Hindlimb muscle (tissue), 1 donor: ENCODE results near the gene SCYGR3. TPM values are rescaled to one million over a fixed set of nuclear protein-coding genes. Genes with fewer than 3 reads are reported as not detected.

Experiments used
- DNase-seq: peaks from one replicate; pipeline ENCODE4 v3.0.0-alpha.2; 2013
- polyA plus RNA-seq: library from polyadenylated mRNA; unstranded; fragments of 120-200 nt; gene quantifications from one replicate; pipeline ENCODE4 v1.2.1, GENCODE V29; 2013; ENCODE audit not compliant: insufficient read length

Gene SCYGR3
- not detected for polyA plus RNA-seq

- no peak for DNase-seq
These were observed at the start of gene SCYGR3 for GRCh38 chr2:227614740-227615139. TSS of gene SCYGR3 (minus strand) at chr2:227614840. CDS start at chr2:227614840, 0 bp downstream.

- no peak for DNase-seq
These were observed 47.2 kb upstream of the SCYGR3 start for GRCh38 chr2:227661827-227662226.

GRCh38 chr2:227661025-227661649 is 46.5 kb upstream of the SCYGR3 start:
- no peak for DNase-seq

GRCh38 chr2:227657199-227657845 is 42.7 kb upstream of the SCYGR3 start:
- no peak for DNase-seq

- no peak for DNase-seq
These were observed 40.8 kb upstream of the SCYGR3 start for GRCh38 chr2:227655454-227655853.

- no peak for DNase-seq
These were observed 39.8 kb upstream of the SCYGR3 start for GRCh38 chr2:227654426-227654825.

GRCh38 chr2:227653419-227653818 is 38.8 kb upstream of the SCYGR3 start:
- DNase-seq = no peak

- no peak for DNase-seq
These were observed 29.4 kb upstream of the SCYGR3 start for GRCh38 chr2:227643990-227644551.

- DNase-seq = no peak
These were observed 28.0 kb upstream of the SCYGR3 start for GRCh38 chr2:227642656-227643055.

- DNase-seq = no peak
These were observed 19.6 kb upstream of the SCYGR3 start for GRCh38 chr2:227634201-227634600.

GRCh38 chr2:227632827-227633226 is 18.2 kb upstream of the SCYGR3 start:
- no peak for DNase-seq

- DNase-seq = no peak
These were observed 15.7 kb upstream of the SCYGR3 start for GRCh38 chr2:227630322-227630721.

GRCh38 chr2:227629435-227629834 is 14.8 kb upstream of the SCYGR3 start:
- DNase-seq = no peak

GRCh38 chr2:227627769-227628168 is 13.1 kb upstream of the SCYGR3 start:
- no peak for DNase-seq

- no peak for DNase-seq
These were observed 12.0 kb upstream of the SCYGR3 start for GRCh38 chr2:227626580-227627151.

- DNase-seq = no peak
These were observed 10.8 kb upstream of the SCYGR3 start for GRCh38 chr2:227625420-227625819.

GRCh38 chr2:227623226-227623625 is 8.6 kb upstream of the SCYGR3 start:
- no peak for DNase-seq

GRCh38 chr2:227617316-227618230 is 2.9 kb upstream of the SCYGR3 start, which contains the start of gene SCYGR4:
TSS of gene SCYGR4 (plus strand) at chr2:227617498. CDS start at chr2:227617498, 0 bp downstream.
- peak; percentile 52 for DNase-seq

- DNase-seq = no peak
These were observed 2.0 kb upstream of the SCYGR3 start for GRCh38 chr2:227616631-227617030.

- no peak for DNase-seq
These were observed 1.3 kb upstream of the SCYGR3 start for GRCh38 chr2:227615906-227616305.

GRCh38 chr2:227615181-227615580 is 541 bp upstream of the SCYGR3 start:
- DNase-seq = no peak

GRCh38 chr2:227614246-227614645 is 394 bp downstream of the SCYGR3 start:
- no peak for DNase-seq

GRCh38 chr2:227613272-227613660 is 1.4 kb downstream of the SCYGR3 start:
- no peak for DNase-seq
